Astrocyte of the spinal cord (primary cell): ENCODE results near the gene TMPRSS13.
A peak's percentile ranks its signal among the peaks of the same experiment; 100 is the strongest.

Experiments used
- DNase-seq: peaks from one replicate; pipeline ENCODE4 v3.0.0; 2011; ENCODE audit warnings: low read depth, low spot score
- H3K4me3 ChIP-seq: 2 replicates; pipeline ENCODE4 v1.5.1; 2011; ENCODE audit warnings: low read depth, mild to moderate bottlenecking, low read length, moderate library complexity
- in situ Hi-C: cut with HindIII; loops from 2 replicates; pipeline ENCODE4 v1.10.0; 2017; ENCODE audit warnings: low sequenced_read_pairs
- TF ChIP-seq, protein P1 (sequence below): IDR thresholded peaks from 2 replicates; pipeline ENCODE4 v1.5.1; 2012; ENCODE audit warnings: low read depth, mild to moderate bottlenecking, low read length, inconsistent platforms

The TMPRSS13 gene

DNA sequence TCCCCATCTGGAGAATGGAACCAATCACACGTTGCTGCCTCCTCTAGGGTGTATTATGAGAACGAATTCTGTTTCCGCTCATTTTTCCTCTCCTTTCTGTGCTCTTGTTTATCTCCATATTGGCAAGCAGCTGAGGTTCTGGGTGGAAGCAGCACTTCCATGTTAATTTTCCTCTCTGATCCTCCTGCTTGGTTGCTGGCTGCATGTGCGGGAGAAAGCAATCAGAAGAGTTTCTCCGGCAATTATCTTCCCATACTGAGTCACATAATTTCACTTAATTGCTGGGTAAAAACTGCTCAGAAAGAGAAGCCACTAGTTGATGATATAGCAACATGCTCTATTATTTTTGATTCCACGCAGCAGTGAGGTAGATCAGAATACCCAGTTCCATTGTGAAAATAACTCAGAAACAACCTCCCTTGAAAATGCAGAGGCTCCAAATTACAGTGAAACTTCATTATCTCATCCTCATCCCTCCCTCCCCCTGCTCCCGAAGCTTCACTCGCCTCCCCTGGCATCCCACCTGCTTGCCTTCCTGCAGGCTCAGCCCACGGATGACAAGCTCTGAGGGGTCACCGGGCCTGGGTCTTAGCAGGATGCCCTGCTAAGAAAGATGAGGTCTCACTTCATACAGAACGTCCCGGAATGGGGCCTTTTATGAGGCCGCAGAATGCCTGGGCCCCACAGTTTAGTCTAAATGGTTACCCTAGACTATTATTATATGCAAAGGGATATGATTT is 73.1 kb downstream of the TMPRSS13 start:
- no peak overlapping the region for H3K4me3 ChIP-seq
- DNase-seq, result no peak
- TF ChIP-seq, protein P1, sequence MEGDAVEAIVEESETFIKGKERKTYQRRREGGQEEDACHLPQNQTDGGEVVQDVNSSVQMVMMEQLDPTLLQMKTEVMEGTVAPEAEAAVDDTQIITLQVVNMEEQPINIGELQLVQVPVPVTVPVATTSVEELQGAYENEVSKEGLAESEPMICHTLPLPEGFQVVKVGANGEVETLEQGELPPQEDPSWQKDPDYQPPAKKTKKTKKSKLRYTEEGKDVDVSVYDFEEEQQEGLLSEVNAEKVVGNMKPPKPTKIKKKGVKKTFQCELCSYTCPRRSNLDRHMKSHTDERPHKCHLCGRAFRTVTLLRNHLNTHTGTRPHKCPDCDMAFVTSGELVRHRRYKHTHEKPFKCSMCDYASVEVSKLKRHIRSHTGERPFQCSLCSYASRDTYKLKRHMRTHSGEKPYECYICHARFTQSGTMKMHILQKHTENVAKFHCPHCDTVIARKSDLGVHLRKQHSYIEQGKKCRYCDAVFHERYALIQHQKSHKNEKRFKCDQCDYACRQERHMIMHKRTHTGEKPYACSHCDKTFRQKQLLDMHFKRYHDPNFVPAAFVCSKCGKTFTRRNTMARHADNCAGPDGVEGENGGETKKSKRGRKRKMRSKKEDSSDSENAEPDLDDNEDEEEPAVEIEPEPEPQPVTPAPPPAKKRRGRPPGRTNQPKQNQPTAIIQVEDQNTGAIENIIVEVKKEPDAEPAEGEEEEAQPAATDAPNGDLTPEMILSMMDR, result no peak
- in situ Hi-C loops, result no loop called here

GRCh38 chr11:117855186-117855845 is 73.9 kb downstream of the TMPRSS13 start:
- TF ChIP-seq, protein P1, result no peak
- DNase-seq, result no peak
- H3K4me3 ChIP-seq, result no peak overlapping the region
- in situ Hi-C loops, result no loop called here

- TF ChIP-seq, protein P1, result no peak
- no peak for DNase-seq
- no peak overlapping the region for H3K4me3 ChIP-seq
- in situ Hi-C loops, result no loop called here
Observed at GRCh38 chr11:117852309-117852708, 76.9 kb downstream of the TMPRSS13 start.

DNA sequence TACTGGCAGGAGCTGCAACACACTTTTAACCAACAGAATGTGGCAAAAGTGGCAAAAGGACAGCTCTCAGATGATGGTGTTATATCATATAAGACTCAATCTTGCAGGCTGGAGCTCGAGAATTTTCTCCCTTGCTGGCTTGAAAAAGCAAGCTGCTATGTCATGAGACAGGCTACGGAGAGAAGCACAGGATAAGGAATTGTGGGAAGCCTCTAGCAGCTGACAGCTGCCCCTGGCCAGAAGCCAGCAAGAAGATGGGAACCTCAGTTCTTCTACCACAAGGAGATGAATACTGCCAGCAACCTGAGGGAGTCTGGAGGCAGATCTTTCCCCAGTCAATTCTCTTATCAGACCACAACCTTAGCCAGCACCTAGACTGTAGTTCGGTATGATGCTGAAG is 77.3 kb downstream of the TMPRSS13 start:
- DNase-seq, result peak; percentile 8
- TF ChIP-seq, protein P1, result no peak
- no peak overlapping the region for H3K4me3 ChIP-seq
- in situ Hi-C loops, result no loop called here

DNA sequence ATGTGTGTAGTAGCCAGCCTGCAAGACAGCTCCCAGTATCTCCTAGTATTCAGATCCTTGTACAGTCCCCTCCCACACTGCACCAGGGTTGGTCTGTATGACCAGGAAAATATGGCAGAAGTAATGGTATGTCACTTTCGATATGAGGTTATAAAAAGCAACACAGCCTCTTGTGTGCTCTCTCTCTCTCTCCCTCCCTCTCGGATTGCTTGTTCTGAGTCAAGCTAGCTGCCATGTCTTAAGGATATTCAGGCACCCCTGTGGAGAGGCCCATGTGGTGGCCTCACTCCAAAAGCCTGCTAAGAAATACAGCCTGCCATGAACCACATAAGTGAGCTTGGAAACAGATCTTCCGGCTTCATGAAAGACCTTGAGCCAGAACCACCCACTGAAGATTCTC is 78.1 kb downstream of the TMPRSS13 start:
- TF ChIP-seq, protein P1, result no peak
- H3K4me3 ChIP-seq, result no peak overlapping the region
- DNase-seq, result peak; percentile 83
- in situ Hi-C loops, result no loop called here
